Adrenal gland (tissue), 5 donors: ENCODE results near the gene SATB1.

Experiments used
- POLR2A ChIP-seq, 2 donors: fragments of 450-650 bp; IDR thresholded peaks; one replicate each; pipeline ENCODE4 v1.6.1; 2017; ENCODE audit warnings: antibody characterized with exemption in 2 of 2, mild to moderate bottlenecking in 2 of 2, moderate library complexity in 1 of 2
- TF ChIP-seq, protein P1 (sequence below), 6 experiments: fragments of 450-650 bp in 4 of 6; fragments of 200-600 bp in 2 of 6; sonication (generic) in 1 of 6; IDR thresholded peaks; 1 replicate in 5 of 6; 2 replicates in 1 of 6; pipeline versions ENCODE4 v1.5.1 to v1.8.0; 2016 to 2021; ENCODE audit warnings: antibody characterized with exemption in 6 of 6, mild to moderate bottlenecking in 2 of 6, moderate library complexity in 1 of 6
- donor health status: DM: no; HTN: no; CAD: no.

DNA sequence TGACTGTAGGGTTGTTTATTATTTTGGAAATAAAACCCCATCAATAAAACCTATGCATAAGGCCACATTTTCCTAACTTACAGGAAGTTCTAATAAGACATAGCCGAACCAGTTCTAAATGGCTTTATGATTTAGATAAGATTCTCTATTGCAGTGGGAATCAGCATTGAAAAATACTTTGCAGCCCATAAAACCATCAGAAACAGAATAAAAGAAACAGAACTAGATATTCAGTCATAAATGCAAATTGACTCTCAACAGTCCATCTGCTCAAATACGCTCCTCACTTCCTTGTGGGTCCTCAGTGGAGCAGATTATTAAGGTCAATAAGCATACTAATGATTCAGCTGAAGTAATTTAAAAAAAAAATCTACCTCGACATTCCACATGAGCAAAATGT, 8.8 kb downstream of the SATB1 start:
- TF ChIP-seq, protein P1, sequence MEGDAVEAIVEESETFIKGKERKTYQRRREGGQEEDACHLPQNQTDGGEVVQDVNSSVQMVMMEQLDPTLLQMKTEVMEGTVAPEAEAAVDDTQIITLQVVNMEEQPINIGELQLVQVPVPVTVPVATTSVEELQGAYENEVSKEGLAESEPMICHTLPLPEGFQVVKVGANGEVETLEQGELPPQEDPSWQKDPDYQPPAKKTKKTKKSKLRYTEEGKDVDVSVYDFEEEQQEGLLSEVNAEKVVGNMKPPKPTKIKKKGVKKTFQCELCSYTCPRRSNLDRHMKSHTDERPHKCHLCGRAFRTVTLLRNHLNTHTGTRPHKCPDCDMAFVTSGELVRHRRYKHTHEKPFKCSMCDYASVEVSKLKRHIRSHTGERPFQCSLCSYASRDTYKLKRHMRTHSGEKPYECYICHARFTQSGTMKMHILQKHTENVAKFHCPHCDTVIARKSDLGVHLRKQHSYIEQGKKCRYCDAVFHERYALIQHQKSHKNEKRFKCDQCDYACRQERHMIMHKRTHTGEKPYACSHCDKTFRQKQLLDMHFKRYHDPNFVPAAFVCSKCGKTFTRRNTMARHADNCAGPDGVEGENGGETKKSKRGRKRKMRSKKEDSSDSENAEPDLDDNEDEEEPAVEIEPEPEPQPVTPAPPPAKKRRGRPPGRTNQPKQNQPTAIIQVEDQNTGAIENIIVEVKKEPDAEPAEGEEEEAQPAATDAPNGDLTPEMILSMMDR (IDR thresholded peaks at IDR 0.05), result no peak
- TF ChIP-seq POLR2A (IDR thresholded peaks at IDR 0.05), result no peak
